OCI-LY1 (cell line): ENCODE data around the gene STARD5.
A peak's percentile ranks its signal among the peaks of the same experiment; 100 is the strongest.

ENCODE experiments used
- H2AFZ ChIP-seq: fragments of 200-600 bp; sonication (generic), shearing (Covaris generic); 2 replicates; pipeline ENCODE4 v1.6.0; 2014; ENCODE audit warnings: antibody characterized with exemption, mild to moderate bottlenecking, low read length
- H3F3A ChIP-seq: fragments of 200-600 bp; sonication (generic), shearing (Covaris generic); 2 replicates; pipeline ENCODE4 v1.6.0; 2014; ENCODE audit warnings: mild to moderate bottlenecking, antibody characterized with exemption, low read length, moderate library complexity; ENCODE audit not compliant: insufficient read depth
- H3K27ac ChIP-seq: fragments of 200-600 bp; sonication (generic); 2 replicates; pipeline ENCODE4 v1.5.1; 2014; ENCODE audit warnings: low read length, mixed run types, mild to moderate bottlenecking, low read depth; ENCODE audit not compliant: poor library complexity, severe bottlenecking
- H3K27me3 ChIP-seq: fragments of 200-600 bp; sonication (generic); 2 replicates; pipeline ENCODE4 v1.6.0; 2014; ENCODE audit warnings: antibody characterized with exemption, mild to moderate bottlenecking, low read length, moderate library complexity; ENCODE audit not compliant: insufficient read depth
- H3K36me3 ChIP-seq: fragments of 200-600 bp; sonication (generic); 2 replicates; pipeline ENCODE4 v1.6.1; 2014; ENCODE audit warnings: mild to moderate bottlenecking, antibody characterized with exemption, low read length, moderate library complexity, mixed read lengths; ENCODE audit not compliant: insufficient read depth
- H3K4me1 ChIP-seq: fragments of 200-600 bp; sonication (generic); 2 replicates; pipeline ENCODE4 v1.5.1; 2014; ENCODE audit warnings: mild to moderate bottlenecking, low read length, moderate library complexity; ENCODE audit not compliant: insufficient read depth, severe bottlenecking
- H3K4me2 ChIP-seq: fragments of 200-600 bp; sonication (generic), shearing (Covaris generic); 2 replicates; pipeline ENCODE4 v1.6.1; 2014; ENCODE audit warnings: low read length
- H3K4me3 ChIP-seq: fragments of 200-600 bp; sonication (generic); 2 replicates; pipeline ENCODE4 v1.5.1; 2014; ENCODE audit warnings: low read length, low read depth, mild to moderate bottlenecking, mixed read lengths; ENCODE audit not compliant: poor library complexity, severe bottlenecking
- H3K79me2 ChIP-seq: fragments of 200-600 bp; shearing (Covaris generic); 2 replicates; pipeline ENCODE4 v1.6.1; 2016; ENCODE audit warnings: mixed run types, low read length, mixed read lengths; ENCODE audit not compliant: insufficient read depth
- H3K9ac ChIP-seq: fragments of 200-600 bp; sonication (generic), shearing (Covaris generic); 2 replicates; pipeline ENCODE4 v1.6.1; 2014; ENCODE audit warnings: mild to moderate bottlenecking, low read length, mixed read lengths
- H3K9me2 ChIP-seq: fragments of 200-600 bp; sonication (generic), shearing (Covaris generic); 2 replicates; pipeline ENCODE4 v1.6.1; 2014; ENCODE audit warnings: low read depth, mild to moderate bottlenecking, low read length, mixed read lengths
- H3K9me3 ChIP-seq: fragments of 200-600 bp; shearing (Covaris generic); 2 replicates; pipeline ENCODE4 v1.6.1; 2014; ENCODE audit warnings: low read length, mixed read lengths
- H4K20me1 ChIP-seq: fragments of 200-600 bp; sonication (generic), shearing (Covaris generic); 2 replicates; pipeline ENCODE4 v1.6.0; 2016; ENCODE audit warnings: mild to moderate bottlenecking, low read length; ENCODE audit not compliant: insufficient read depth
- CTCF ChIP-seq: fragments of 200-600 bp; sonication (generic), shearing (Covaris generic); IDR thresholded peaks from 2 replicates; pipeline ENCODE4 v1.5.1; 2017; ENCODE audit warnings: mild to moderate bottlenecking, antibody characterized with exemption, low read length, moderate library complexity, mixed read lengths
- EZH2 ChIP-seq: fragments of 200-600 bp; sonication (generic), shearing (Covaris generic); IDR thresholded peaks from 2 replicates; pipeline ENCODE4 v1.8.0; 2017; ENCODE audit warnings: borderline replicate concordance, mixed run types, mild to moderate bottlenecking, antibody characterized with exemption, low read length, moderate library complexity, mixed read lengths

The STARD5 gene

DNA sequence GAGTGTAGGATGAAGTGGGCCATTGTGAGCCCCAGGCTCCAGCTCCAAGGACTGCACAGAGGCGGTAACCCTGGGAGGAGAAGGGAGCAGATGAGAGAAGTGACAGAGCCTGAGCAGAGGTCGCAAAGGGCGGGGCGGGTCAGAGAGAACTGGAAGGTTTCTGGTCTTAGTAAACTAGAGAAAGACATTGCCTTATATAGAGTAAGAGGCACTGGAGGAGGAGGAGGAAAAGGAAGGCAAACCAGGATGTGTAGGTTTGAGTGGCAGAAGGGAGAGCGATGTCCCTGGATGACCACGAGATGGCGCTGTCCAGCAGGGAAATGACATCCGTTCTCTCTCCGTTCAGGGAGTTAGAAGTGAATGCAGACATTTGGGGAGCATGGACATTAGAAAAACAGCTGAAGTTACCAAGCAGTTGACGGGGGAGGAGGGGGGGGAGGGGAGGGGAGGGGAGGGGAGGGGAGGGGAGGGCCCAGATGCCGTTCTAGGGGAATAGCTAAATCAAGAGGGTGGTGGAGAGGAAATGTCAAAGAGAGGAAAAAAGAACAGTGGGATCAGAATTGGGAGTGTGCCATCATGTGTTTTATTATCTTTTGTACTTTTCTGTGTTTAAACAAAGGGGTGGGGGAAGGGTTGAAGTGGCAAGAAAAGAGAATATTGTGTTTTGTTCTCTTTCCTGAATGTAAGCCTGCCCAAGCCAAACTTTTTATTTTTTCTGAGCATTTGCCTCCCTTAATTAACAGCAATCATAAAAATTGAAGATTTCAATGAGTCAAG, 48.8 kb downstream of the STARD5 start:
- no peak for TF ChIP-seq EZH2
- TF ChIP-seq CTCF: peak; percentile 85
- no peak overlapping the region for H3K27ac ChIP-seq
- peaks cover 9% of the 10 kb centered on the region for H3K9me3 ChIP-seq
- H3K79me2 ChIP-seq: no peaks in the 10 kb centered on the region
- H3K4me2 ChIP-seq: no peak overlapping the region
- H4K20me1 ChIP-seq: no peaks in the 10 kb centered on the region
- no peak overlapping the region for H3K9ac ChIP-seq
- no peaks in the 10 kb centered on the region for H3K27me3 ChIP-seq
- no peaks in the 10 kb centered on the region for H3K36me3 ChIP-seq
- peaks cover 4% of the 10 kb centered on the region for H3K4me1 ChIP-seq
- H3K4me3 ChIP-seq: no peak overlapping the region
- no peaks in the 10 kb centered on the region for H3K9me2 ChIP-seq
- 0 out of 2 replicates have a peak overlapping the region, but pooled peaks have one; percentile 3 for H2AFZ ChIP-seq
- H3F3A ChIP-seq: no peaks in the 10 kb centered on the region

GRCh38 chr15:81274255-81274654, 49.7 kb downstream of the STARD5 start:
- Histone ChIP-seq H3K27ac (no peak overlapping the region), H3K27me3 (no peaks in the 10 kb centered on the region), H3K79me2 (no peaks in the 10 kb centered on the region), H3K4me3 (no peak overlapping the region), H3K4me2 (no peak overlapping the region), H3K9ac (no peak overlapping the region), H3K9me2 (no peaks in the 10 kb centered on the region), H2AFZ (no peak overlapping the region), H3K4me1 (peaks cover 4% of the 10 kb centered on the region), H4K20me1 (no peaks in the 10 kb centered on the region), H3F3A (no peaks in the 10 kb centered on the region), H3K36me3 (no peaks in the 10 kb centered on the region), H3K9me3 (peaks cover 9% of the 10 kb centered on the region)
- no peak for TF ChIP-seq CTCF
- no peak for TF ChIP-seq EZH2

- Histone ChIP-seq H3F3A (no peaks in the 10 kb centered on the region), H3K9me2 (no peaks in the 10 kb centered on the region), H3K4me1 (peaks cover 4% of the 10 kb centered on the region), H3K79me2 (no peaks in the 10 kb centered on the region), H3K27ac (no peak overlapping the region), H3K4me3 (no peak overlapping the region), H3K36me3 (no peaks in the 10 kb centered on the region), H3K9ac (no peak overlapping the region), H4K20me1 (no peaks in the 10 kb centered on the region), H3K27me3 (no peaks in the 10 kb centered on the region), H3K9me3 (peaks cover 9% of the 10 kb centered on the region), H2AFZ (no peak overlapping the region), H3K4me2 (no peak overlapping the region)
- TF ChIP-seq EZH2 (no peak), CTCF (no peak)
Measured at GRCh38 chr15:81273855-81274254, 50.1 kb downstream of the STARD5 start.
